Measurements from ENCODE around the gene AOPEP.

The AOPEP gene

GRCh38 chr9:94726495-94727191 is at the start of gene AOPEP:
Gene AOPEP (plus strand): TSS chr9:94726699. CDS start chr9:94759784, 33,085 bp downstream.
- peak; percentile 88 for DNase-seq

- no peak for DNase-seq
Measured at GRCh38 chr9:94677929-94678328, 48.6 kb upstream of the AOPEP start.

- no peak for DNase-seq
Measured at GRCh38 chr9:94679587-94679986, 46.9 kb upstream of the AOPEP start.

- no peak for DNase-seq
Measured at GRCh38 chr9:94680020-94680419, 46.5 kb upstream of the AOPEP start.

GRCh38 chr9:94680621-94681020 is 45.9 kb upstream of the AOPEP start:
- DNase-seq: no peak

GRCh38 chr9:94681508-94681907 is 45.0 kb upstream of the AOPEP start:
- peak; percentile 7 for DNase-seq

- no peak for DNase-seq
Measured at GRCh38 chr9:94685359-94685758, 41.1 kb upstream of the AOPEP start.

- DNase-seq: no peak
Measured at GRCh38 chr9:94687451-94687850, 39.0 kb upstream of the AOPEP start.

- DNase-seq: no peak
Measured at GRCh38 chr9:94690344-94690743, 36.2 kb upstream of the AOPEP start.

GRCh38 chr9:94692601-94693000 is 33.9 kb upstream of the AOPEP start:
- DNase-seq: no peak

- DNase-seq: no peak
Measured at GRCh38 chr9:94693485-94694204, 32.9 kb upstream of the AOPEP start.

GRCh38 chr9:94696545-94696944 is 30.0 kb upstream of the AOPEP start:
- no peak for DNase-seq

- no peak for DNase-seq
Measured at GRCh38 chr9:94697972-94698581, 28.4 kb upstream of the AOPEP start.

- DNase-seq: no peak
Measured at GRCh38 chr9:94699715-94700373, 26.7 kb upstream of the AOPEP start.

GRCh38 chr9:94700445-94700844 is 26.1 kb upstream of the AOPEP start:
- no peak for DNase-seq

GRCh38 chr9:94703488-94704140 is 22.9 kb upstream of the AOPEP start:
- DNase-seq: no peak

GRCh38 chr9:94705162-94705702 is 21.3 kb upstream of the AOPEP start:
- no peak for DNase-seq

GRCh38 chr9:94706922-94707321 is 19.6 kb upstream of the AOPEP start:
- DNase-seq: no peak

- DNase-seq: no peak
Measured at GRCh38 chr9:94713436-94714215, 12.9 kb upstream of the AOPEP start.

- DNase-seq: no peak
Measured at GRCh38 chr9:94714494-94714893, 12.0 kb upstream of the AOPEP start.

GRCh38 chr9:94717761-94718160 is 8.7 kb upstream of the AOPEP start:
- DNase-seq: peak; percentile 24

GRCh38 chr9:94718936-94719335 is 7.6 kb upstream of the AOPEP start:
- DNase-seq: no peak

Measured in GF-D8 (cell line).